Natural killer cell (primary cell): Measurements from ENCODE around the gene RGS16. TPM values are rescaled to one million over a fixed set of nuclear protein-coding genes. Genes with fewer than 3 reads are reported as not detected.

ENCODE experiments used
- ATAC-seq, 3 donors: fragments of 150-1000 bp in 2 of 3; fragments of 200-7000 bp in 1 of 3; cut with Tn5 transposase; 1 replicate in 1 of 3; 2 replicates in 2 of 3; pipeline ENCODE4 v1.10.0; 2021; ENCODE audit warnings: mild to moderate bottlenecking in 2 of 3, moderate library complexity in 2 of 3
- DNase-seq, 2 donors: peaks; one replicate each; pipeline versions ENCODE4 v3.0.0 to v3.0.0-alpha.2; 2013 to 2021; ENCODE audit warnings: mixed read lengths in 1 of 2
- H3K27ac ChIP-seq: one replicate; pipeline ENCODE4 v1.5.1; 2013; ENCODE audit warnings: mild to moderate bottlenecking, low read length
- H3K27me3 ChIP-seq: one replicate; pipeline ENCODE4 v1.6.1; 2013; ENCODE audit warnings: low read length; ENCODE audit not compliant: control insufficient read depth, insufficient read depth
- H3K36me3 ChIP-seq: one replicate; pipeline ENCODE4 v1.6.1; 2013; ENCODE audit warnings: low read length; ENCODE audit not compliant: control insufficient read depth, insufficient read depth
- H3K4me1 ChIP-seq: one replicate; pipeline ENCODE4 v1.6.1; 2013; ENCODE audit warnings: low read length; ENCODE audit not compliant: control insufficient read depth, insufficient read depth
- H3K4me3 ChIP-seq: one replicate; pipeline ENCODE4 v1.5.1; 2013; ENCODE audit warnings: low read length
- H3K9me3 ChIP-seq: one replicate; pipeline ENCODE4 v1.6.1; 2013; ENCODE audit warnings: low read length; ENCODE audit not compliant: control insufficient read depth, insufficient read depth
- H3K27ac Mint-ChIP-seq, 2 donors: one replicate each; pipeline ENCODE4 v1.8.0; 2022; ENCODE audit warnings: mild to moderate bottlenecking in 2 of 2, mixed read lengths in 2 of 2, moderate library complexity in 1 of 2
- H3K27me3 Mint-ChIP-seq, 2 donors: one replicate each; pipeline ENCODE4 v1.8.0; 2022; ENCODE audit warnings: low read depth in 2 of 2, mixed read lengths in 2 of 2
- H3K36me3 Mint-ChIP-seq: one replicate; pipeline ENCODE4 v1.8.0; 2022; ENCODE audit warnings: mixed read lengths
- H3K4me1 Mint-ChIP-seq, 2 donors: one replicate each; pipeline ENCODE4 v1.8.0; 2022; ENCODE audit warnings: mixed read lengths in 2 of 2
- H3K4me3 Mint-ChIP-seq: one replicate; pipeline ENCODE4 v1.8.0; 2022; ENCODE audit warnings: mild to moderate bottlenecking, moderate library complexity, mixed read lengths
- H3K9me3 Mint-ChIP-seq, 2 donors: one replicate each; pipeline ENCODE4 v1.8.0; 2022; ENCODE audit warnings: mixed read lengths in 2 of 2
- WGBS: methylation state at CpG from one replicate; pipeline ENCODE4 v1.1.7; 2013; ENCODE audit warnings: missing lambda C conversion rate; ENCODE audit not compliant: insufficient coverage; 5-methylcytosine and 5-hydroxymethylcytosine counted together
- intact Hi-C: fragments of 100-400 bp; cut with micrococcal nuclease; formaldehyde crosslinking; loops from one replicate; pipeline ENCODE4 v1.14.2; 2022
- total RNA-seq, 4 donors: library from RNA; stranded (reverse); fragments of 120-200 nt in 1 of 4; gene quantifications; one replicate each; pipeline versions ENCODE4 v1.2.3 to v1.2.4, GENCODE V29; 2013 to 2022
- TF ChIP-seq, protein P1 (sequence below): fragments of 200-600 bp; IDR thresholded peaks from one replicate; pipeline ENCODE4 v1.8.0; 2022; ENCODE audit warnings: antibody characterized with exemption

Gene RGS16
- total RNA-seq, 3 donors from 2014 or later (not counting 1 experiment from before 2014, with no cell fraction given) = 1.3 to 9.6 (median 4.2) TPM

DNA sequence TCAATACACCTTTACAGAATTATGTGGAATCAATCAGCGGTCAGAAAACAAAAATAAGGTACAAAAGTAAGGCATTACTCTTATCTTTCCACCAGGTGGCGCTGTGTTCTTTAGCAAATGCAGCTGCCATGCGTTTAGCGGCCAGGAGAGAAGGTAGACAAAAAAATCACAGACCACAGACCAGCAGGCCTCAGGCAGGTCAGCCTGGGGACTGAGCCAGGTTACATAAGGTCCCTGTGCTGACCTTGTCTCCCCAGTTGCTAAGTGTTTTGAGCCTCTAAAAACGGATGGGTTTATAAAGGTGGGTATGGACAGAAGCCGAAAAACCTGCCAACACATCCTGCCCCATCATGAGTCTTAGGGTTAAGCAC, 2.8 kb downstream of the RGS16 start:
- no peak overlapping the region for H3K27ac Mint-ChIP-seq
- no peaks in the 10 kb centered on the region for H3K36me3 ChIP-seq
- peaks cover 15 to 16% of the 10 kb centered on the region in 2 donors for H3K4me1 Mint-ChIP-seq
- no peaks in the 10 kb centered on the region for H3K9me3 Mint-ChIP-seq
- TF ChIP-seq, protein P1, sequence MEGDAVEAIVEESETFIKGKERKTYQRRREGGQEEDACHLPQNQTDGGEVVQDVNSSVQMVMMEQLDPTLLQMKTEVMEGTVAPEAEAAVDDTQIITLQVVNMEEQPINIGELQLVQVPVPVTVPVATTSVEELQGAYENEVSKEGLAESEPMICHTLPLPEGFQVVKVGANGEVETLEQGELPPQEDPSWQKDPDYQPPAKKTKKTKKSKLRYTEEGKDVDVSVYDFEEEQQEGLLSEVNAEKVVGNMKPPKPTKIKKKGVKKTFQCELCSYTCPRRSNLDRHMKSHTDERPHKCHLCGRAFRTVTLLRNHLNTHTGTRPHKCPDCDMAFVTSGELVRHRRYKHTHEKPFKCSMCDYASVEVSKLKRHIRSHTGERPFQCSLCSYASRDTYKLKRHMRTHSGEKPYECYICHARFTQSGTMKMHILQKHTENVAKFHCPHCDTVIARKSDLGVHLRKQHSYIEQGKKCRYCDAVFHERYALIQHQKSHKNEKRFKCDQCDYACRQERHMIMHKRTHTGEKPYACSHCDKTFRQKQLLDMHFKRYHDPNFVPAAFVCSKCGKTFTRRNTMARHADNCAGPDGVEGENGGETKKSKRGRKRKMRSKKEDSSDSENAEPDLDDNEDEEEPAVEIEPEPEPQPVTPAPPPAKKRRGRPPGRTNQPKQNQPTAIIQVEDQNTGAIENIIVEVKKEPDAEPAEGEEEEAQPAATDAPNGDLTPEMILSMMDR = peak; percentile 85
- H3K27me3 ChIP-seq = peaks cover 12% of the 10 kb centered on the region
- H3K4me3 Mint-ChIP-seq = no peak overlapping the region
- H3K4me3 ChIP-seq = no peak overlapping the region
- 28% methylated on average over 6 of the region's 6 CpGs for WGBS
- intact Hi-C loops = loop anchor here (1.0 to 5.0 kb wide), 3 partner anchors 61 to 236 kb away; partner anchors contain the start of gene DHX9
- peaks cover 18% of the 10 kb centered on the region for H3K4me1 ChIP-seq
- H3K9me3 ChIP-seq = no peaks in the 10 kb centered on the region
- H3K36me3 Mint-ChIP-seq = no peaks in the 10 kb centered on the region
- ATAC-seq = peak; percentile 32 to 55 (median 41)
- peak; percentile 47 to 91 for DNase-seq
- H3K27me3 Mint-ChIP-seq = peaks cover 0 to 18% of the 10 kb centered on the region in 2 donors
- no peak overlapping the region for H3K27ac ChIP-seq

DNA sequence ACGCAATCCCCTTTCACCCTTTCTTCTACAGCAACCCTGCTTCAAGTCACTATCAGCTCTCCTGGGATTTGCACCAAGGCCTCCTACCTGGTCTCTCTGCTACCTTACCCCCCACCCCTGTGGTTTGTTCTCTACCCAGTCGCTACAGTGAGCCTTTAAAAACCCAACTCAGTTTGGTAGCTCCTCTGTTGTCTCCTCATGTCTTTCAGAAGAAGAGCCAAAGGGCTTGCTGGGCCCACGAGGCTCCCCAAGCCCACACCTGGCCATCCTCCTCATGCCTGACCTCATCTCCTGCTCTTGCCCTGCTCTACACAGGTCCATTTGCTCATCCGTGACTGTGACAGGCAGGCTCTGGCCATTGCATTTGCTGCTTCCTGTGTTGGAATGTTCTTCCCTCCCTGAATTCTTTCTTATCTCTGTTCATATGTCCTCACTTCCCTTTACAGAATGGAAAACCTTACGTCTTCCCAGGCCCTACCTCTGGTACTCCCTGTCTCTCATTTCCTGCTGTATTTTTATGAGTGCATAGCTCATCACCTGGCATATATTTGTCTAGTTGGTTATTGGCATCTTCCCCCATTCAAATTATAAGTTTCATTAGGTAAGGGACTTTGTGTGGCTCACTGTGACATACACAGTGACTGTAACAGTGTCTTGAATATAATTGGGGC, 3.3 kb downstream of the RGS16 start:
- Histone ChIP-seq H3K36me3 (no peaks in the 10 kb centered on the region), H3K27me3 (peaks cover 11% of the 10 kb centered on the region), H3K4me3 (no peak overlapping the region), H3K4me1 (peaks cover 18% of the 10 kb centered on the region), H3K27ac (no peak overlapping the region), H3K9me3 (no peaks in the 10 kb centered on the region)
- H3K27me3 Mint-ChIP-seq = peaks cover 0 to 21% of the 10 kb centered on the region in 2 donors
- DNase-seq (no peak), ATAC-seq (no peak)
- TF ChIP-seq, protein P1 = no peak
- no peak overlapping the region for H3K4me3 Mint-ChIP-seq
- H3K36me3 Mint-ChIP-seq = no peaks in the 10 kb centered on the region
- H3K4me1 Mint-ChIP-seq = peaks cover 15 to 16% of the 10 kb centered on the region in 2 donors
- intact Hi-C loops = loop anchor here (1.0 to 5.0 kb wide), 3 partner anchors 61 to 236 kb away; partner anchors contain the start of gene DHX9
- WGBS = 66% methylated on average over 5 of the region's 5 CpGs
- no peak overlapping the region for H3K27ac Mint-ChIP-seq
- no peaks in the 10 kb centered on the region for H3K9me3 Mint-ChIP-seq

DNA sequence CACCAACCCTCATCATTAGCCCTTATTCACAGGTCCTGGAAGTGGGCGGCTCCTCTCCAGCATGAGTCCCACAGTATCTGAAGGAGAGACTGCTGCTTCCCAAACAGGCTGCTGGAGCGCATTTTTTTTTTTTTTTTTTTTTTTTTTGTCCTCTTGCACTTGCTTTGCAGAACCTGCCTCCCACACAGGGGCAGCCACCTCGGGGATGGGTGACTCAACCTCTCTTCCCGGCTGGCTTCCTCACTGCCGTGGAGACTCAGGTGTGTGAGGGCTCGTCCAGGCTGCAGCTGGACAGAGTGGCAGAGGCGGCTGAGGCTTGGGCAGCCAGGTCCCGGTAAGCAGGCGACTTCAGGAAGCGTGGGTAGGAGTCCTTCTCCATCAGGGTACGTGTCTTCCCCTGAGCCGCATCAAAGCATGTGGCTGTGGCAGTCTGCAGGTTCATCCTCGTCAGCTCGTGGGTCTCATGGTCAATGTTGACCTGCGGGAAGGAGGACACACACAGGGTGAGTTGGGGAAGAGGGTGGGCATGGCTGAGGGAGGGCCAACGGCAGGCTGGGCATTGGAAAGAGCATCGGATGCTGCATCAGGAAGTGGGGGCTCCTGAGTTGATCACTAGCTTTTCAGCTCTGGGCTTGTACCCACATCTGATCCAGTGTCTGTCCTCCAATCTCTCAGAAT, 4.0 kb downstream of the RGS16 start:
- Mint-ChIP-seq H3K9me3 (no peaks in the 10 kb centered on the region), H3K4me3 (no peak overlapping the region), H3K27ac (no peak overlapping the region), H3K4me1 (peaks cover 15 to 16% of the 10 kb centered on the region in 2 donors), H3K36me3 (no peaks in the 10 kb centered on the region), H3K27me3 (peaks cover 0 to 18% of the 10 kb centered on the region in 2 donors)
- Histone ChIP-seq H3K4me3 (no peak overlapping the region), H3K4me1 (peaks cover 18% of the 10 kb centered on the region), H3K9me3 (no peaks in the 10 kb centered on the region), H3K36me3 (no peaks in the 10 kb centered on the region), H3K27me3 (peaks cover 4% of the 10 kb centered on the region), H3K27ac (no peak overlapping the region)
- TF ChIP-seq, protein P1 = no peak
- DNase-seq (no peak), ATAC-seq (no peak)
- intact Hi-C loops = loop anchor here (5.0 kb wide), 2 partner anchors 62 to 237 kb away; partner anchors contain the start of gene DHX9
- WGBS = 92% methylated on average over 17 of the region's 17 CpGs
